Measurements from ENCODE around the gene SELL.

DNA sequence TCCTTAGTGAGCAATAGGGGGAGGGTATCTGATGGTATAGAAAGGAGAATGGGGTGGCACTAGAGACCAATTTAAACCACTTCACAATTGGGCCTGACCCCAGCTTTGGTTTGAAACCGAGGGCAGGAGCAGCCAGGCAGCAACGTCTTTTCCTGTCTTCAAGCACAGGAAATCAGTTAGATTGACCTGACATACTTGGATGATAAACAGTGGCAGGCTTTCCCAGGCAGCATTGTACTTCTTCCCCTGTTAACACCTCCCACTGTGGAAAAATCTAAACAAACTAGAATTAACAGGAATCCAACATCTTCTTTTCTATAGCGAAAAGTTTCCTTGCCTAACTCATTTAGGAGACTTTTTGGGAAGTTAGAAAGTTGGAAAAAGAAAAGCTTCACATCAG, 40.6 kb downstream of the SELL start:
- no peak for TF ChIP-seq CTCF (IDR thresholded peaks at IDR 0.05)
- no peak for TF ChIP-seq POLR2AphosphoS5 (IDR thresholded peaks at IDR 0.05; ENCODE audit: low read depth, low read length)
- no peak for TF ChIP-seq YY1 (IDR thresholded peaks at IDR 0.05; ENCODE audit: low read depth)
- TF ChIP-seq EZH2phosphoT487 (IDR thresholded peaks at IDR 0.05; ENCODE audit: borderline replicate concordance, low read depth) = no peak
- no peak for TF ChIP-seq TCF12 (IDR thresholded peaks at IDR 0.05)
